NCI-H774 (cell line): ENCODE data around the gene STARD10.

Experiments
- DNase-seq: peaks from one replicate; lab custom pipeline; 2025; lab: John Stamatoyannopoulos, UW

STARD10 gene

GRCh38 chr11:72724851-72725723, 68.8 kb downstream of the STARD10 start:
- DNase-seq = peak; percentile 68

GRCh38 chr11:72724021-72724551, 69.8 kb downstream of the STARD10 start:
- DNase-seq = no peak

GRCh38 chr11:72723508-72723907, 70.3 kb downstream of the STARD10 start:
- no peak for DNase-seq

DNA sequence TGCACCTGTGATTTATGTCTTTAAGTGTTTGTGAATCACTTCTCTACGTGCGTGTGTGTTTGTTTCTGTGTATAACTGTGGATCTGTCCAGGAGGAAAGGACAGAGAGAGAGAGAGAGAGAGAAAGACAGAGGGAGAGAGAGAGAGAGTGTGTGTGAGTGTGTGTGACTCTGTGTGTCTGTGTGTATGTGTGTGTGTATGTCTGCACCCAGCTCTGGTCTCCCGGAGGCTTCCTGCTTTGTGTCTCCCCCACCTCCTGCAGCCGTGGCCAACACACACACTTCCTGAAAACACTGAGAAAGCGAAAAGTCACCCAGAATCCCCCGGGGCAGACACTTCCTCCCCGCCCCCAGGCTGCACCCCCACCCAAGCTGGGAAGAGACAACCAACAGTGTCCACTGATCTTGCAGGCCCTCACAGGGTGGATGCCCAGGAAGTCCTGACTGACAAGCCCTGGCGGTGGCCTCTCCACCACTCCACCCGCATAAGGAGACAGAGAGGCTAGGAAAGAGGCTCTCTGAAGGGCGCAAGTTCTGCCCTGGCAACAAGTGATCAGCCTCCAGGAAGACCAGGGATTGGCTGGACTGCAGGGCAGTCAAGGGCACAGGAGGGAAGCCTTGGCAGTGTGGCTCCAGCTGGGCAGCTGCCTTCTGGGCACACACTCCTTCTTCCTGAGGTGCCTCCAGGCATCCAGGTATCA, 71.6 kb downstream of the STARD10 start:
- peak; percentile 86 for DNase-seq

DNA sequence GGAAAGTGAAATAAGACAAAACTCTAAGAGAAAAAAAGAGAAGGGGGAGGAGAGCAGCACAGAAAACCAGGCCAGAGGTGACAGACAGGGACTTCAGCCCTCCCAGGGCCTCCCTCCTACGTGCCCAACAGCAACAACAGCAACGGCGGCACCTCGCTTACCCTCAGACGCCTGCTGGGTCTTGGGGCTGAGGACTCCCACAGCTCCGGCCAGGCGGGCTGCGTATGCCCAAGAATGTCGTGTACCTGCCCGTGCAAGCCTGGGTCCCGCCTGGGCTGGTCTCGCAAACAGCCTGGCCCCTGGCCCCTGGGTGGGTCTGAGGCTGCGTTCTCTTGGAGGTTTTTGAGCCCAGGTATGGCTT, 72.2 kb downstream of the STARD10 start:
- no peak for DNase-seq

DNA sequence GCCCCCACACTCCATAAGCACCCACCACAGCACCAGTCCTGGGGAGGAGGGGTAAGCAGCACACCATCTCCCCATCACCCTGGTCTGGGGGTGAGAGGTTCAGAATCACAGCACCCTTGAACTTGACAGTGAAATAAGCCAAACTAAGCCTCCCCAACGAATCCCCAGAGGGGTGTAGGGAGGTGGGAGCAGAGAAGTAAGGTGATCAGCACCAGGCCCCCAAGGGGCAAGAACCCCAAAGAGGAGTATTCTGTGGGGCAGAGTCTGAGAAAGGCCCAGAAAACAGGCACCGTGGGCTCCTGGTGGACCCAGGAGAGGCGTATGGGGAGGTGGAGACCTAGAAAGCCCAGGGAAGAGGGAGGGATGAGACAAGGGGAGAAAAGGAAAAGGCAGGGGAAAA, 72.6 kb downstream of the STARD10 start:
- DNase-seq = no peak

- no peak for DNase-seq
Measured at GRCh38 chr11:72720784-72721183, 73.1 kb downstream of the STARD10 start.

- no peak for DNase-seq
Measured at GRCh38 chr11:72720047-72720446, 73.8 kb downstream of the STARD10 start.

DNA sequence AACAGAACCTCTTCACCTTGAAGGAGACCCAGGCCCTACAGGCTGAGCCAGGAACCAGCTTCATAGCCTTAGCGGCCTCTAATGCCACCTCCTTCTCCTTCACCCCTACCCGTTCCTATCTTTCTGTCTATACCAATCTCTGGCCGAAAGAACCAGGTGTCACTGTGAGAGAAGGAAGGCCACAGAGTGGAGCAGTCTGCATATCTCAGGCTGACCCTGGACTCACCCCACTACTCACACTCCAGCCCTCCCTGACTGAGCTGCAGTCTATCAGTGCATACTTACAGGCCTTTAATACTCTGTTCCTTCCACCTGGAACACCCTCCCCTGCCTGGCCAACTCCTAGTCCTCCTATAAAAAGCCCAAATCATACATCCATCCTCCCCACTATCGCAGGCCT, 74.3 kb downstream of the STARD10 start:
- no peak for DNase-seq

DNA sequence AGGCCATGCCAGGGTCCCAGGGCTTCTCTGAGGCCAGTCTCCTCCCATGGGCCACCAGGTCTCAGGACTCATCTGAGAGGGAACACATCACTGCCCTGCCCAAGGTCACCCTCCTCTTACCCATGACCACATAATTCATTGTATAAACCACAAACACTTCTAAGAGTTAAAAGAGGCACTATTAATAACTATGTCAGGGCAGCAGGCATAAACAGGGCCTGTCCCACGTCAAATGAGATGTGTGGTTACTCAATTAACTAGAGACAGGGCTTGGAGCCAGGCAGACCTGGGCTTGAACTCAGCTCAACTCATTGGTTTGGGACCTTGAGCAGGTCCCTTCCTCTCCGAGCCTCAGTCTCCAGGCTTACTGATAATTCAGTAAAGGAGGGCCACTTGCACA, 74.7 kb downstream of the STARD10 start:
- DNase-seq = no peak

GRCh38 chr11:72718101-72718501, 75.7 kb downstream of the STARD10 start:
- DNase-seq = no peak

- no peak for DNase-seq
Measured at GRCh38 chr11:72716788-72717435, 76.9 kb downstream of the STARD10 start.

- DNase-seq = no peak
Measured at GRCh38 chr11:72716290-72716689, 77.6 kb downstream of the STARD10 start.

DNA sequence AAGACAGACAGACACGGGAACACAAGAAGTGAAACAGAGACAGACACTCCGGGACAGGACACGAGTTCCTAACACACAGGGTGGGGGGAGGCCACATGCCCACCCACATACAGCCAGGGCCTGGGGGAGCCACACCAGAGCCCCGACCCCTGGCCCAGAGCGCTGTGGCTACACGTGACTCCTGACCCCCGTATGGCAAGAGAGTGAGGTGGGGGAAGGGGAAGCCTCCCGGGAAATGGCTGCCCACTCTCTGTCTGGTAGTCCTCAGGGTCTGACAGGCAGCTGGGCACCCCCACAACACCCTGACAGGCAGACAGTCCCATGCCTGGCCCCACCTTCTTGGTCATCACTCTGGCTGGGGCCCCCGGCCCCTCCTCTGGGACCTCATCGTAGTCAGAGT, 81.0 kb downstream of the STARD10 start:
- no peak for DNase-seq

GRCh38 chr11:72712168-72712751, 81.6 kb downstream of the STARD10 start:
- no peak for DNase-seq

- no peak for DNase-seq
Measured at GRCh38 chr11:72711141-72711540, 82.7 kb downstream of the STARD10 start.

GRCh38 chr11:72710278-72710677, 83.6 kb downstream of the STARD10 start:
- DNase-seq = no peak

GRCh38 chr11:72709478-72710238, 84.2 kb downstream of the STARD10 start:
- DNase-seq = no peak

DNA sequence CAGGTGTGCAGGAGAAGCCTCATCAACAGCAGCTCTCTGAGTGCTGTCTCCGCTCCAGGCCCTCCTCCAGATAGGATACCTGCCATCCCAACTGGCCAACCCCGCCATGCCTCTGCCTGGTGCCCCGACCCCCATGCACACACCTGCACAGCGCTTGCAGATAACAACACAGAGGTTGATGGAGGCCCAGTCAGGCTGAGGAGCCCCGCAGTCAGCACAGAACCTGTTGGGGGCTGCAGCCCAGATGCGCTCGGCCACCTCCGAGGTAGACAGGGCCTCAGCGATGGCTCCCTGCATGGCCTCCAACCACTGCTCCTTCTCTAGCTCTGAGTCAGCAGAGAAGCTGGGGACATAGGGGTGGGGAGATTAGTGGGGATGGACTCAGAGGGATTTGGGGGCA, 86.8 kb downstream of the STARD10 start:
- DNase-seq = no peak

GRCh38 chr11:72706579-72706978, 87.3 kb downstream of the STARD10 start:
- DNase-seq = no peak
